H1 (cell line): ENCODE measurements around the gene AGT. TPM values are rescaled to one million over a fixed set of nuclear protein-coding genes. Genes with fewer than 3 reads are reported as not detected.

Source experiments
- CTCF ChIA-PET: fragments of 300-600 bp; sonication (Branson Sonifier 250); formaldehyde crosslinking; loops from one replicate; lab custom pipeline; 2021; ENCODE audit not compliant: partially characterized antibody; lab: Charles Lee
- POLR2A ChIA-PET: fragments of 300-600 bp; sonication (Branson Sonifier 250); formaldehyde crosslinking; loops from one replicate; lab custom pipeline; 2021; ENCODE audit warnings: inconsistent platforms; ENCODE audit not compliant: partially characterized antibody; lab: Charles Lee
- DNase-seq, 2 experiments: peaks; one replicate each; pipeline versions ENCODE4 v3.0.0 to v3.0.0-alpha.2; 2010 to 2022; ENCODE audit warnings: low spot score in 2 of 2, low read depth in 1 of 2, mixed read lengths in 1 of 2
- FAIRE-seq: peaks from 2 replicates; lab custom pipeline; 2011; peaks lifted over from hg19 to GRCh38; lab: Jason Lieb, UNC
- H2AFZ ChIP-seq: 2 replicates; pipeline ENCODE4 v1.8.1; 2012; ENCODE audit warnings: low read length, inconsistent platforms
- H2AK5ac ChIP-seq: 2 replicates; pipeline ENCODE4 v1.6.1; 2013; ENCODE audit warnings: low read depth, low read length
- H2BK120ac ChIP-seq: replicated peaks from 2 replicates; pipeline ENCODE3; 2013; ENCODE audit warnings: low read depth, low read length, inconsistent platforms
- H2BK12ac ChIP-seq: 2 replicates; pipeline ENCODE4 v1.6.1; 2013; ENCODE audit warnings: low read depth, low read length
- H2BK15ac ChIP-seq: 2 replicates; pipeline ENCODE4 v1.6.1; 2013; ENCODE audit warnings: low read length
- H2BK20ac ChIP-seq: 2 replicates; pipeline ENCODE4 v1.6.1; 2013; ENCODE audit warnings: low read length
- H2BK5ac ChIP-seq: 2 replicates; pipeline ENCODE4 v1.6.1; 2013; ENCODE audit warnings: low read depth, low read length
- H3K14ac ChIP-seq: 2 replicates; pipeline ENCODE4 v1.6.1; 2013; ENCODE audit warnings: inconsistent platforms; ENCODE audit not compliant: insufficient read length
- H3K18ac ChIP-seq: 2 replicates; pipeline ENCODE4 v1.6.1; 2013; ENCODE audit warnings: low read length; ENCODE audit errors: extremely low read depth
- H3K23ac ChIP-seq: 2 replicates; pipeline ENCODE4 v1.6.1; 2013; ENCODE audit warnings: inconsistent platforms; ENCODE audit not compliant: insufficient read length
- H3K23me2 ChIP-seq: 2 replicates; pipeline ENCODE4 v1.6.1; 2013; ENCODE audit warnings: low read depth, low read length
- H3K27ac ChIP-seq: 2 replicates; pipeline ENCODE4 v1.6.1; 2011; ENCODE audit warnings: low read depth, low read length, inconsistent platforms
- H3K27me3 ChIP-seq, 4 experiments: replicated peaks in 1 of 4; 1 replicate in 1 of 4; 2 replicates in 3 of 4; pipeline versions ENCODE4 v1.6.1 to v1.8.1; 2011 to 2013; ENCODE audit warnings: low read length in 3 of 4, mild to moderate bottlenecking in 3 of 4, inconsistent platforms in 2 of 4, mixed read lengths in 2 of 4, moderate library complexity in 1 of 4; ENCODE audit not compliant: control insufficient read depth in 3 of 4, insufficient read depth in 3 of 4; ENCODE audit errors: extremely low read depth in 1 of 4
- H3K36me3 ChIP-seq, 4 experiments: 2 replicates each; pipeline versions ENCODE4 v1.6.1 to v1.8.1; 2011 to 2013; ENCODE audit warnings: mild to moderate bottlenecking in 4 of 4, low read length in 3 of 4, moderate library complexity in 2 of 4, control low read depth in 1 of 4, inconsistent platforms in 1 of 4; ENCODE audit not compliant: insufficient read depth in 4 of 4, control insufficient read depth in 2 of 4
- H3K4ac ChIP-seq: replicated peaks from 2 replicates; pipeline ENCODE3; 2013; ENCODE audit warnings: low read length, low read depth, mixed read lengths, inconsistent platforms; ENCODE audit not compliant: insufficient read length
- H3K4me1 ChIP-seq, 4 experiments: replicated peaks in 1 of 4; 1 replicate in 1 of 4; 2 replicates in 3 of 4; pipeline versions ENCODE4 v1.6.1 to v1.8.1; 2011 to 2013; ENCODE audit warnings: low read length in 3 of 4, inconsistent platforms in 2 of 4, mixed read lengths in 1 of 4; ENCODE audit not compliant: insufficient read depth in 4 of 4, control insufficient read depth in 3 of 4
- H3K4me2 ChIP-seq, 2 experiments: 2 replicates each; pipeline versions ENCODE4 v1.6.1 to v1.8.1; 2011 to 2013; ENCODE audit warnings: low read depth in 2 of 2, low read length in 2 of 2, control low read depth in 1 of 2, inconsistent platforms in 1 of 2, mild to moderate bottlenecking in 1 of 2; ENCODE audit not compliant: insufficient read depth in 1 of 2
- H3K4me3 ChIP-seq, 4 experiments: fragments of 200-600, 300-600 bp in 1 of 4; sonication (generic), shearing (Covaris generic), sonication (Bioruptor Twin) in 1 of 4; 2 replicates each; pipeline versions ENCODE4 v1.5.1 to v1.8.1; 2011 to 2016; ENCODE audit warnings: low read length in 4 of 4, low read depth in 3 of 4, control low read depth in 2 of 4, inconsistent platforms in 2 of 4, mild to moderate bottlenecking in 2 of 4, mixed read lengths in 1 of 4, moderate library complexity in 1 of 4; ENCODE audit not compliant: insufficient read depth in 2 of 4; ENCODE audit errors: extremely low read depth in 1 of 4
- H3K56ac ChIP-seq: replicated peaks from 2 replicates; pipeline ENCODE3; 2013; ENCODE audit warnings: low read depth, mild to moderate bottlenecking, mixed read lengths, low read length, inconsistent platforms; ENCODE audit not compliant: insufficient read length
- H3K79me1 ChIP-seq: 2 replicates; pipeline ENCODE4 v1.6.1; 2013; ENCODE audit warnings: low read depth, low read length, control low read depth
- H3K79me2 ChIP-seq, 2 experiments: 2 replicates each; pipeline versions ENCODE4 v1.6.1 to v1.8.1; 2012 to 2013; ENCODE audit warnings: low read length in 2 of 2, mild to moderate bottlenecking in 2 of 2, inconsistent platforms in 1 of 2; ENCODE audit not compliant: insufficient read depth in 2 of 2, control insufficient read depth in 1 of 2
- H3K9ac ChIP-seq, 4 experiments: replicated peaks in 1 of 4; 1 replicate in 1 of 4; 2 replicates in 3 of 4; pipeline versions ENCODE4 v1.6.1 to v1.8.1; 2011 to 2013; ENCODE audit warnings: low read depth in 3 of 4, low read length in 3 of 4, control low read depth in 2 of 4, mild to moderate bottlenecking in 2 of 4, moderate library complexity in 2 of 4, inconsistent platforms in 1 of 4; ENCODE audit errors: extremely low read depth in 1 of 4
- H3K9me3 ChIP-seq, 2 experiments: 2 replicates each; pipeline versions ENCODE4 v1.6.1 to v1.8.1; 2012 to 2013; ENCODE audit warnings: mild to moderate bottlenecking in 2 of 2, moderate library complexity in 2 of 2, control low read depth in 1 of 2, inconsistent platforms in 1 of 2, low read depth in 1 of 2, low read length in 1 of 2, mixed read lengths in 1 of 2; ENCODE audit not compliant: insufficient read depth in 2 of 2
- H4K20me1 ChIP-seq, 2 experiments: replicated peaks in 1 of 2; 2 replicates each; pipeline versions ENCODE3 to v1.8.1; 2011 to 2013; ENCODE audit warnings: inconsistent platforms in 2 of 2, low read length in 2 of 2, mild to moderate bottlenecking in 1 of 2; ENCODE audit not compliant: insufficient read depth in 2 of 2, control insufficient read depth in 1 of 2
- H4K5ac ChIP-seq: 2 replicates; pipeline ENCODE4 v1.6.1; 2013; ENCODE audit warnings: low read length, low read depth, mixed read lengths, inconsistent platforms; ENCODE audit not compliant: insufficient read length
- H4K8ac ChIP-seq: 2 replicates; pipeline ENCODE4 v1.8.0; 2013; ENCODE audit warnings: mild to moderate bottlenecking, moderate library complexity, low read length, inconsistent platforms; ENCODE audit not compliant: insufficient read depth; ENCODE audit errors: extremely low read depth
- H4K91ac ChIP-seq: replicated peaks from 2 replicates; pipeline ENCODE3; 2013; ENCODE audit warnings: low read length, mixed read lengths, inconsistent platforms; ENCODE audit not compliant: insufficient read length
- ATF3 ChIP-seq: IDR thresholded peaks from 2 replicates; pipeline ENCODE4 v1.6.1; 2011; ENCODE audit warnings: low read depth, mild to moderate bottlenecking, low read length; ENCODE audit not compliant: insufficient read depth
- CHD1 ChIP-seq: IDR thresholded peaks from 2 replicates; pipeline ENCODE4 v1.6.1; 2012; ENCODE audit warnings: low read depth, low read length, improper control_type of control experiment
- KDM1A ChIP-seq: fragments of 200-600, 300-600 bp; sonication (generic); IDR thresholded peaks from 2 replicates; pipeline ENCODE4 v1.7.1; 2016; ENCODE audit warnings: mild to moderate bottlenecking, low read length, borderline replicate concordance
- SIX5 ChIP-seq: IDR thresholded peaks from 2 replicates; pipeline ENCODE4 v1.6.1; 2011; ENCODE audit warnings: mild to moderate bottlenecking, low read depth, low read length
- TEAD4 ChIP-seq: IDR thresholded peaks from 2 replicates; pipeline ENCODE4 v1.6.1; 2012; ENCODE audit warnings: low read depth, low read length, inconsistent platforms, mixed read lengths
- WGBS, 2 experiments: shearing (Covaris generic) in 1 of 2; methylation state at CpG; one replicate each; pipeline versions ENCODE4 v1.1.6 to v1.1.7; 2013 to 2015; ENCODE audit warnings: low lambda C conversion rate in 2 of 2, mixed read lengths in 2 of 2, inconsistent platforms in 1 of 2, low coverage in 1 of 2, missing lambda C conversion rate in 1 of 2; ENCODE audit not compliant: insufficient replicate concordance in 2 of 2, insufficient coverage in 1 of 2, insufficient read length in 1 of 2; ENCODE audit errors: extremely low coverage in 1 of 2, missing lambda C conversion rate in 1 of 2; 5-methylcytosine and 5-hydroxymethylcytosine counted together
- polyA plus RNA-seq, 7 experiments: library from polyadenylated mRNA; depleted of rRNA in 3 of 7; stranded (reverse) in 5 of 7; unstranded in 2 of 7; fragments of >200 nt in 5 of 7; fragments of 200-250 nt in 2 of 7; gene quantifications; 1 replicate in 5 of 7; 2 replicates in 1 of 7; 4 replicates in 1 of 7; pipeline versions ENCODE4 v1.2.1 to v1.2.3, GENCODE V29; 2011 to 2013; ENCODE audit warnings: missing spikeins in 2 of 7, mixed read lengths in 2 of 7
- total RNA-seq: library from RNA; stranded (reverse); fragmentation: NEBNext Ultra II Directional; extraction: Animal tissue kit (Norgen Biotek cat#: 25700); gene quantifications from 2 replicates; pipeline ENCODE4 v1.2.1, GENCODE V29; 2021

AGT gene
- total and polyA plus RNA-seq, 2 of the 8 experiments (the other 6 are each of a cell fraction or from before 2014, with no cell fraction given), result 0.20 TPM; not detected in 1

- FAIRE-seq (no peak), DNase-seq (no peak)
- no peaks in the 10 kb centered on the region for H3K4me1 ChIP-seq
- no peak overlapping the region for H2AFZ ChIP-seq
- no peaks in the 10 kb centered on the region for H3K9me3 ChIP-seq
- ChIA-PET POLR2A (no interaction called here), CTCF (no interaction called here)
- no peak overlapping the region for H2BK120ac ChIP-seq
- H3K79me2 ChIP-seq, result no peaks in the 10 kb centered on the region
- no peaks in the 10 kb centered on the region for H3K23me2 ChIP-seq
- no peak overlapping the region for H4K5ac ChIP-seq
- no peak overlapping the region for H2BK12ac ChIP-seq
- no peak overlapping the region for H3K4me3 ChIP-seq
- no peaks in the 10 kb centered on the region for H3K79me1 ChIP-seq
- no peak overlapping the region for H2AK5ac ChIP-seq
- no peak overlapping the region for H3K56ac ChIP-seq
- peaks cover 20 to 84% (median 51%) of the 10 kb centered on the region in 4 experiments for H3K36me3 ChIP-seq
- H3K23ac ChIP-seq, result no peak overlapping the region
- H2BK20ac ChIP-seq, result no peak overlapping the region
- H4K8ac ChIP-seq, result no peak overlapping the region
- no peak overlapping the region for H3K14ac ChIP-seq
- no peak overlapping the region for H3K27ac ChIP-seq
- no peak overlapping the region for H3K9ac ChIP-seq
- H3K27me3 ChIP-seq, result no peaks in the 10 kb centered on the region
- H2BK15ac ChIP-seq, result no peak overlapping the region
- H4K20me1 ChIP-seq, result peaks cover 0 to 4% of the 10 kb centered on the region in 2 experiments
- H4K91ac ChIP-seq, result no peak overlapping the region
- no peak overlapping the region for H3K4ac ChIP-seq
- no peak overlapping the region for H2BK5ac ChIP-seq
- H3K18ac ChIP-seq, result no peak overlapping the region
- WGBS, 2 experiments, result 97% methylated on average over 5 of the region's 5 CpGs; no CpG with 5 or more reads in 1 of the 2 experiments
- H3K4me2 ChIP-seq, result no peak overlapping the region
- no peak for TF ChIP-seq TEAD4
- TF ChIP-seq CHD1, result no peak
- TF ChIP-seq ATF3, result no peak
- TF ChIP-seq KDM1A, result no peak
- TF ChIP-seq SIX5, result no peak
Observed at GRCh38 chr1:230684998-230685397, 28.9 kb downstream of the AGT start.
